Suprapubic skin (tissue), 4 donors: ENCODE measurements around the gene CRTC3. TPM values are rescaled to one million over a fixed set of nuclear protein-coding genes. Genes with fewer than 3 reads are reported as not detected.

Source experiments
- DNase-seq, 2 donors: peaks; one replicate each; pipeline ENCODE4 v3.0.0-alpha.2; 2019; ENCODE audit warnings: low spot score in 2 of 2
- H3K27ac ChIP-seq: fragments of 200-600 bp; sonication (generic); one replicate; pipeline ENCODE4 v1.5.1; 2019
- H3K27me3 ChIP-seq: fragments of 200-600 bp; sonication (generic); one replicate; pipeline ENCODE4 v1.5.1; 2019
- H3K36me3 ChIP-seq: fragments of 200-600 bp; sonication (generic); one replicate; pipeline ENCODE4 v1.5.1; 2019
- H3K4me1 ChIP-seq: fragments of 200-600 bp; sonication (generic); one replicate; pipeline ENCODE4 v1.5.1; 2019
- H3K4me3 ChIP-seq: fragments of 200-600 bp; sonication (generic); one replicate; pipeline ENCODE4 v1.5.1; 2019; ENCODE audit warnings: mild to moderate bottlenecking
- H3K9me3 ChIP-seq: fragments of 200-600 bp; sonication (generic); one replicate; pipeline ENCODE4 v1.5.1; 2019
- CTCF ChIP-seq, 2 donors: fragments of 200-600 bp in 1 of 2; fragments of 450-650 bp in 1 of 2; sonication (generic) in 1 of 2; IDR thresholded peaks; one replicate each; pipeline ENCODE4 v1.5.1; 2016 to 2019; ENCODE audit warnings: antibody characterized with exemption in 2 of 2, mild to moderate bottlenecking in 1 of 2, moderate library complexity in 1 of 2
- EP300 ChIP-seq: sonication (generic); formaldehyde crosslinking; IDR thresholded peaks from one replicate; pipeline ENCODE4 v1.6.1; 2017; ENCODE audit warnings: antibody characterized with exemption
- POLR2A ChIP-seq, 2 donors: fragments of 450-650 bp; IDR thresholded peaks; one replicate each; pipeline ENCODE4 v1.6.1; 2017; ENCODE audit warnings: antibody characterized with exemption in 2 of 2, mild to moderate bottlenecking in 2 of 2, moderate library complexity in 2 of 2
- POLR2AphosphoS5 ChIP-seq, 3 donors: sonication (generic); formaldehyde crosslinking; IDR thresholded peaks; one replicate each; pipeline ENCODE4 v1.6.1; 2017; ENCODE audit warnings: antibody characterized with exemption in 3 of 3
- WGBS: methylation state at CpG from one replicate; pipeline ENCODE4 v1.1.5; 2018; 5-methylcytosine and 5-hydroxymethylcytosine counted together
- total RNA-seq, 4 donors: library from RNA; depleted of rRNA; stranded (reverse); fragments of >200 nt; gene quantifications; one replicate each; pipeline ENCODE4 v1.1.0, GENCODE V29; 2016

Gene CRTC3
- total RNA-seq, 4 donors from 2014 or later = 23.6 to 50.4 (median 33.4) TPM

DNA sequence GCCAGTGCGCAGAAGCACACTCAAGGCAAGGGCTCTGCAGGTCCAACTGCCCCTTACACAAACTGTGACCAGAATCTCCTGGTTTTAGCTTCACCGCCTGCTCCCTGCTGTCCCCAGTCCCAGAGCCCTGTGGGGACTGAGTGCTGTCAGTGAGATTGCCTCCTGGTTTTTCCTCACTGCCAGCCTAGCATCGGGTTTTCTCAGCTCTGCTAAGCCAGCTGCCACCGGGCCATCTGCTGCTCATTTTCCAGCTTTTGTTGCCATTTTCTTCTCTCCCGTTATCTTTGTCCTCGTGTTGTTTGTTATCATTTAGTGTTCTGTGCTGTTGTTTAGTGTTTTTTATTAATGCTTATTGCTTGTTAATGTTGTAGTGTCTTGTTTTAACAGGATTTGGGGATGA lies 108.0 kb downstream of the CRTC3 start:
- no peaks in the 10 kb centered on the region for H3K27me3 ChIP-seq
- no peaks in the 10 kb centered on the region for H3K9me3 ChIP-seq
- TF ChIP-seq CTCF (IDR thresholded peaks at IDR 0.05) (no peak), POLR2AphosphoS5 (IDR thresholded peaks at IDR 0.05) (no peak), EP300 (no peak), POLR2A (IDR thresholded peaks at IDR 0.05) (no peak)
- H3K4me3 ChIP-seq = no peak overlapping the region
- no peak for DNase-seq
- WGBS = 76% methylated on average over 6 of the region's 6 CpGs
- no peaks in the 10 kb centered on the region for H3K4me1 ChIP-seq
- H3K27ac ChIP-seq = no peak overlapping the region
- H3K36me3 ChIP-seq = peaks cover 70% of the 10 kb centered on the region

DNA sequence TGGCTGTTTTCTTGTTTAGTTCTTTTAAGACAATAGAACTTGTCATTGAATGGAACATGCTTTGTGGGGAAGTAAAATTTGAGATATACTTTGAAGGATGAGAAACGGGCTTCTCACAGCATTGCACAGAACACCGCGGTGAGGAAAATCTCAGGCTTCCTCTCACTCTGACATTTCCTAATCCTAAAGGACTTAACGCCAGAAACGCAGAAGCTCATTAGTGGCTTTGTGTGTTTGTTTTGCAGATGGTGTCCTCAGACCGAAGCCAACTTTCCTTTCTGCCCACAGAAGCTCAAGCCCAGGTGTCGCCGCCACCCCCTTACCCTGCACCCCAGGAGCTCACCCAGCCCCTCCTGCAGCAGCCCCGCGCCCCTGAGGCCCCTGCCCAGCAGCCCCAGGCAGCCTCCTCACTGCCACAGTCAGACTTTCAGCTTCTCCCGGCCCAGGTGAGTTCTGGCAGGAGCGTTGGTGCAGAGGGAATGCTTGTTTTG lies 108.5 kb downstream of the CRTC3 start:
- WGBS = 69% methylated on average over 12 of the region's 12 CpGs
- peaks cover 72% of the 10 kb centered on the region for H3K36me3 ChIP-seq

GRCh38 chr15:90638963-90639362 lies 109.2 kb downstream of the CRTC3 start:
- Histone ChIP-seq H3K9me3 (no peaks in the 10 kb centered on the region), H3K36me3 (peaks cover 73% of the 10 kb centered on the region), H3K4me1 (no peaks in the 10 kb centered on the region), H3K27ac (no peak overlapping the region), H3K4me3 (no peak overlapping the region), H3K27me3 (no peaks in the 10 kb centered on the region)
- 92% methylated on average over 11 of the region's 11 CpGs for WGBS
- DNase-seq = no peak
- TF ChIP-seq EP300 (no peak), POLR2AphosphoS5 (IDR thresholded peaks at IDR 0.05) (no peak), CTCF (IDR thresholded peaks at IDR 0.05) (no peak), POLR2A (IDR thresholded peaks at IDR 0.05) (no peak)

More for the DNA sequence above, 108.5 kb downstream of the CRTC3 start:
- H3K4me1 ChIP-seq = no peaks in the 10 kb centered on the region
- no peaks in the 10 kb centered on the region for H3K9me3 ChIP-seq
- no peak overlapping the region for H3K4me3 ChIP-seq
- H3K27me3 ChIP-seq = no peaks in the 10 kb centered on the region
- peak in 1 of 2 donors; percentile 7 for DNase-seq
- TF ChIP-seq CTCF (IDR thresholded peaks at IDR 0.05) (no peak), POLR2AphosphoS5 (IDR thresholded peaks at IDR 0.05) (no peak), EP300 (no peak), POLR2A (IDR thresholded peaks at IDR 0.05) (no peak)
- peak overlapping the region; percentile 27 for H3K27ac ChIP-seq

DNA sequence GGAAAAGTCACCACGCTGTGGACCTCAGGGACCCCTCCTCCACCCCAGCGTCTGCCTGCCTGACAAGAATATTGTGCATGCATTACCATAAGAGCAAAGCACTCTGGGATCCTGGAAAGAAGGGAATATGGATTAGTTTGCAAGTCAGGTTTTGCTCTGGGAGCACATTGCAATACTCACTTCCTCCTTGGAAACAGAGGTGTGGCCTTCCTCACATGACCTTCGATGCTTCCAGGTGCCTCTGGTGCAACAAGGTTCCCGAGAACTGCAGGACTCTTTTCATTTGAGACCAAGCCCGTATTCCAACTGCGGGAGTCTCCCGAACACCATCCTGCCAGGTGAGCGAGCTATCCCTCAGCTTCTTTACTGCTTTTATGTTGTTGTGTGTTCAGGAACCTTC lies 111.1 kb downstream of the CRTC3 start:
- Histone ChIP-seq H3K4me1 (no peaks in the 10 kb centered on the region), H3K36me3 (peaks cover 56% of the 10 kb centered on the region), H3K9me3 (no peaks in the 10 kb centered on the region), H3K27me3 (no peaks in the 10 kb centered on the region), H3K4me3 (no peak overlapping the region), H3K27ac (no peak overlapping the region)
- no peak for DNase-seq
- 85% methylated on average over 8 of the region's 8 CpGs for WGBS
- TF ChIP-seq CTCF (IDR thresholded peaks at IDR 0.05) (no peak), POLR2A (IDR thresholded peaks at IDR 0.05) (no peak), EP300 (no peak), POLR2AphosphoS5 (IDR thresholded peaks at IDR 0.05) (no peak)

- no peaks in the 10 kb centered on the region for H3K4me1 ChIP-seq
- no peak overlapping the region for H3K27ac ChIP-seq
- DNase-seq = no peak
- no peaks in the 10 kb centered on the region for H3K9me3 ChIP-seq
- peaks cover 56% of the 10 kb centered on the region for H3K36me3 ChIP-seq
- 79% methylated on average over 16 of the region's 16 CpGs for WGBS
- no peaks in the 10 kb centered on the region for H3K27me3 ChIP-seq
- no peak overlapping the region for H3K4me3 ChIP-seq
- no peak for TF ChIP-seq POLR2AphosphoS5 (IDR thresholded peaks at IDR 0.05)
- no peak for TF ChIP-seq EP300
- no peak for TF ChIP-seq POLR2A (IDR thresholded peaks at IDR 0.05)
- TF ChIP-seq CTCF (IDR thresholded peaks at IDR 0.05) = no peak
These were observed 112.1 kb downstream of the CRTC3 start for GRCh38 chr15:90641581-90642463.
